Measurements from ENCODE around the gene RFX5. TPM values are rescaled to one million over a fixed set of nuclear protein-coding genes. Genes with fewer than 3 reads are reported as not detected.

Gene RFX5
- total and polyA plus RNA-seq, 4 donors, result 5.2 to 17.5 (median 11.1) TPM

- H3K9ac ChIP-seq (ENCODE audit: low read depth in 1 of 2, low read length in 2 of 2), result no peak overlapping the region
- peaks cover 8 to 27% (median 26%) of the 10 kb centered on the region in 4 donors for H3K36me3 ChIP-seq (ENCODE audit: control insufficient read depth in 4 of 4, insufficient read depth in 3 of 4, low read depth in 1 of 4, low read length in 3 of 4)
- H3K9me3 ChIP-seq (ENCODE audit: control insufficient read depth in 4 of 4, low read length in 3 of 4), result no peaks in the 10 kb centered on the region
- H3K27me3 ChIP-seq (ENCODE audit: control insufficient read depth in 4 of 4, insufficient read depth in 4 of 4, low read length in 3 of 4), result no peaks in the 10 kb centered on the region
- H3K4me3 ChIP-seq (ENCODE audit: low read depth in 1 of 3, low read length in 3 of 3), result no peak overlapping the region
- DNase-seq (ENCODE audit: low spot score), result no peak
- peaks cover 18 to 53% (median 45%) of the 10 kb centered on the region in 4 donors for H3K4me1 ChIP-seq (ENCODE audit: control insufficient read depth in 4 of 4, insufficient read depth in 4 of 4, low read length in 3 of 4)
- 87% methylated on average over 7 of the region's 7 CpGs for WGBS
- H3K27ac ChIP-seq (ENCODE audit: low read depth in 1 of 2, low read length in 2 of 2), result peak overlapping the region in 1 of 2 donors; percentile 26
- TF ChIP-seq MAX (IDR thresholded peaks at IDR 0.05) (no peak), EGR1 (IDR thresholded peaks at IDR 0.05; ENCODE audit: low read depth in 2 of 2) (no peak), RAD21 (IDR thresholded peaks at IDR 0.05) (no peak), RXRA (IDR thresholded peaks at IDR 0.05) (no peak), ZBTB33 (IDR thresholded peaks at IDR 0.05) (no peak), FOXA1 (IDR thresholded peaks at IDR 0.05) (no peak), YY1 (IDR thresholded peaks at IDR 0.05) (no peak), TAF1 (conservative IDR thresholded peaks at IDR 0.05) (no peak), JUND (IDR thresholded peaks at IDR 0.05) (no peak), CTCF (IDR thresholded peaks at IDR 0.05; ENCODE audit: low read depth, low read length, missing input control) (no peak)
- TF ChIP-seq, protein P1, sequence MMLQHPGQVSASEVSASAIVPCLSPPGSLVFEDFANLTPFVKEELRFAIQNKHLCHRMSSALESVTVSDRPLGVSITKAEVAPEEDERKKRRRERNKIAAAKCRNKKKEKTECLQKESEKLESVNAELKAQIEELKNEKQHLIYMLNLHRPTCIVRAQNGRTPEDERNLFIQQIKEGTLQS (IDR thresholded peaks at IDR 0.05), result no peak
Measured at GRCh38 chr1:151369302-151369610, 22.2 kb upstream of the RFX5 start.

DNA sequence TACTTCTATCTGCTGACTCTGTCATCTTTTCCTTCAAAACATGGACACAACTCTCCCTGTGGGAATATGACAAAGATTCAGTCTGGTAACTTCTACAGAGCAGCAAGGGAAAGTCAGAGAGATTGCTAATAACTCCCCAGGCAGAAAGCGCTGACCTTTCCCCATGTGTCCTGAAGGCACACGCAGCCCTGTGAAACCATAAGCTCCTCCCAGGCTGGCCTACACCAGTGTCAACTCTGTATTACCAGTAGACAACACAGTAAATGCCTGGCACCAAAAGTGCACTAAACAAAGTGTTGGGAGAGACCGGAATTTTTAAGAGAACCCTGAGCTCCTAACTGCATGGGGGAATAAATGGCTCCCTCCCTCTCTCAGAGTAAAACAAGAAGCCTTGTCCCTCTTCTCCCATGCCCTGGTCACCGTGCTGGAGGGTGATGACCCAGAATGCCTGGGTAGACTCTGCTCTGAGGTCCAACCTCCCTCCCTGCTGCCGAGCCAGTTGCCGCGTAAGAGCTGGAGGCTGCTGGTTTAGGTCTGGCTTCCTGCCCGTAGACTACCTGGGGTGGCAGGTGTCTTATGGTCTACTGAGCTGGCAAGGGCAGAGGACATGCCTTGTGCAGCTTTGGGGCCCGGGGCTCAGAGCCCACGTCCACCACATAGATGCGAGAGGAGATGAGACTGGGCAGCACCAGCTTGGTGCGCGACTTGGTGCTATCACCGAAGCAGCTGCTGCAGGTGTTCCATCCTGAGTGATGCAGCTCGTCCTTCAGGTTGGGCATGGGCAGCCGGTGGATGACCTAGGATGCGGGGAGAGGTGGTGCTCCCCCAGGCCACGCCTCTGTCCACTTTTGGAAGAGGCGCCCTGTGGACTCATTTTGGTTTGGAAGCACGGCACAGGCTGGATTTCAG lies 21.6 kb upstream of the RFX5 start:
- no peak for DNase-seq (ENCODE audit: low spot score)
- peaks cover 18 to 53% (median 45%) of the 10 kb centered on the region in 4 donors for H3K4me1 ChIP-seq (ENCODE audit: control insufficient read depth in 4 of 4, insufficient read depth in 4 of 4, low read length in 3 of 4)
- TF ChIP-seq GABPA (IDR thresholded peaks at IDR 0.05 in 1 of 2, conservative IDR thresholded peaks at IDR 0.05 in 1 of 2) (peak in 1 of 2 donors; percentile 10), FOXA2 (IDR thresholded peaks at IDR 0.05) (peak; percentile 40), ZBTB33 (IDR thresholded peaks at IDR 0.05) (no peak), MAX (IDR thresholded peaks at IDR 0.05) (peak; percentile 44), RXRA (IDR thresholded peaks at IDR 0.05) (peak; percentile 95 to 97), CTCF (IDR thresholded peaks at IDR 0.05; ENCODE audit: low read depth, low read length, missing input control) (no peak), RAD21 (IDR thresholded peaks at IDR 0.05) (peak in 1 of 2 donors; percentile 13), JUND (IDR thresholded peaks at IDR 0.05) (peak in 1 of 2 donors; percentile 38), NR2F2 (IDR thresholded peaks at IDR 0.05) (peak; percentile 50), HNF4G (IDR thresholded peaks at IDR 0.05) (peak; percentile 87), FOXA1 (IDR thresholded peaks at IDR 0.05) (no peak), SP1 (IDR thresholded peaks at IDR 0.05) (peak; percentile 78), EGR1 (IDR thresholded peaks at IDR 0.05; ENCODE audit: low read depth in 2 of 2) (peak in 1 of 2 donors; percentile 14)
- TF ChIP-seq, protein P1 (IDR thresholded peaks at IDR 0.05), result peak; percentile 7

More for the DNA sequence above, 21.6 kb upstream of the RFX5 start:
- Histone ChIP-seq H3K9ac (ENCODE audit: low read depth in 1 of 2, low read length in 2 of 2) (no peak overlapping the region), H3K27ac (ENCODE audit: low read depth in 1 of 2, low read length in 2 of 2) (peak overlapping the region; percentile 47 to 64), H3K4me3 (ENCODE audit: low read depth in 1 of 3, low read length in 3 of 3) (no peak overlapping the region), H3K27me3 (ENCODE audit: control insufficient read depth in 4 of 4, insufficient read depth in 4 of 4, low read length in 3 of 4) (no peaks in the 10 kb centered on the region), H3K36me3 (ENCODE audit: control insufficient read depth in 4 of 4, insufficient read depth in 3 of 4, low read depth in 1 of 4, low read length in 3 of 4) (peaks cover 8 to 33% (median 32%) of the 10 kb centered on the region in 4 donors), H3K9me3 (ENCODE audit: control insufficient read depth in 4 of 4, low read length in 3 of 4) (no peaks in the 10 kb centered on the region)
- 49% methylated on average over 20 of the region's 20 CpGs for WGBS

Measured in liver (tissue), 9 donors.